CMK (cell line): ENCODE data around the gene RBBP5.
"Not testable (repeated sequence)": the region's sequence is repeated elsewhere in the genome, so short reads cannot be mapped to it uniquely, and the experiment has no call there.

Experiments
- DNase-seq: peaks from one replicate; pipeline ENCODE4 v3.0.0-alpha.2; 2010; ENCODE audit warnings: low read depth

RBBP5 gene

GRCh38 chr1:205121660-205122488, at the start of gene RBBP5:
Gene RBBP5 (minus strand): TSS chr1:205121978. CDS start chr1:205121873, 105 bp downstream.
- peak; percentile 100 for DNase-seq

GRCh38 chr1:205171369-205171768, 49.6 kb upstream of the RBBP5 start:
- DNase-seq = no peak

- DNase-seq = no peak
Measured at GRCh38 chr1:205170532-205171269, 48.9 kb upstream of the RBBP5 start.

- no peak for DNase-seq
Measured at GRCh38 chr1:205169248-205169647, 47.5 kb upstream of the RBBP5 start.

GRCh38 chr1:205168291-205168690, 46.5 kb upstream of the RBBP5 start:
- no peak for DNase-seq

- no peak for DNase-seq
Measured at GRCh38 chr1:205162301-205162700, 40.5 kb upstream of the RBBP5 start.

GRCh38 chr1:205161076-205161475, 39.3 kb upstream of the RBBP5 start:
- no peak for DNase-seq

- DNase-seq = no peak
Measured at GRCh38 chr1:205158048-205158616, 36.4 kb upstream of the RBBP5 start.

- not testable (repeated sequence) for DNase-seq
Measured at GRCh38 chr1:205155665-205156377, 34.0 kb upstream of the RBBP5 start.

- DNase-seq = no peak
Measured at GRCh38 chr1:205152505-205152904, 30.7 kb upstream of the RBBP5 start.

GRCh38 chr1:205150651-205151428, 29.1 kb upstream of the RBBP5 start:
- no peak for DNase-seq

GRCh38 chr1:205147191-205147835, 25.5 kb upstream of the RBBP5 start:
- DNase-seq = no peak

GRCh38 chr1:205144751-205145150, 23.0 kb upstream of the RBBP5 start:
- DNase-seq = no peak

GRCh38 chr1:205144046-205144720, 22.4 kb upstream of the RBBP5 start:
- no peak for DNase-seq

GRCh38 chr1:205142102-205142469, 20.3 kb upstream of the RBBP5 start:
- no peak for DNase-seq

GRCh38 chr1:205141236-205142101, 19.7 kb upstream of the RBBP5 start:
- peak; percentile 84 for DNase-seq

- no peak for DNase-seq
Measured at GRCh38 chr1:205140113-205140512, 18.3 kb upstream of the RBBP5 start.

- DNase-seq = no peak
Measured at GRCh38 chr1:205137901-205138300, 16.1 kb upstream of the RBBP5 start.

GRCh38 chr1:205133287-205133686, 11.5 kb upstream of the RBBP5 start:
- DNase-seq = no peak
